ENCODE measurements around the gene STING1.
"Not testable (repeated sequence)": the region's sequence is repeated elsewhere in the genome, so short reads cannot be mapped to it uniquely, and the experiment has no call there.

STING1 gene

GRCh38 chr5:139495638-139496435 lies 13.3 kb upstream of the STING1 start:
- H3K4me3 ChIP-seq (ENCODE audit: low read length) = no peak overlapping the region
- no peak overlapping the region for H3K9ac ChIP-seq (ENCODE audit: low read depth, low read length)

GRCh38 chr5:139494832-139495231 lies 12.3 kb upstream of the STING1 start:
- H3K27me3 ChIP-seq (ENCODE audit: insufficient read depth, low read length) = no peaks in the 10 kb centered on the region
- no peaks in the 10 kb centered on the region for H3K9me3 ChIP-seq (ENCODE audit: insufficient read depth, low read depth, low read length)
- no peak overlapping the region for H3K27ac ChIP-seq (ENCODE audit: low read depth, low read length)
- H3K4me3 ChIP-seq (ENCODE audit: low read length) = no peak overlapping the region
- no peaks in the 10 kb centered on the region for H3K36me3 ChIP-seq (ENCODE audit: insufficient read depth, low read length)
- H3K4me1 ChIP-seq (ENCODE audit: insufficient read depth, low read length) = no peaks in the 10 kb centered on the region
- no peak overlapping the region for H3K9ac ChIP-seq (ENCODE audit: low read depth, low read length)

More at GRCh38 chr5:139495638-139496435, 13.3 kb upstream of the STING1 start:
- no peaks in the 10 kb centered on the region for H3K36me3 ChIP-seq (ENCODE audit: insufficient read depth, low read length)
- no peaks in the 10 kb centered on the region for H3K4me1 ChIP-seq (ENCODE audit: insufficient read depth, low read length)
- H3K27ac ChIP-seq (ENCODE audit: low read depth, low read length) = no peak overlapping the region
- no peaks in the 10 kb centered on the region for H3K9me3 ChIP-seq (ENCODE audit: insufficient read depth, low read depth, low read length)
- H3K27me3 ChIP-seq (ENCODE audit: insufficient read depth, low read length) = no peaks in the 10 kb centered on the region
- WGBS = 100% methylated on average over 2 of the region's 3 CpGs

GRCh38 chr5:139494256-139494655 lies 11.7 kb upstream of the STING1 start:
- Histone ChIP-seq H3K27ac (ENCODE audit: low read depth, low read length) (no peak overlapping the region), H3K27me3 (ENCODE audit: insufficient read depth, low read length) (no peaks in the 10 kb centered on the region), H3K9ac (ENCODE audit: low read depth, low read length) (no peak overlapping the region), H3K4me3 (ENCODE audit: low read length) (no peak overlapping the region), H3K36me3 (ENCODE audit: insufficient read depth, low read length) (no peaks in the 10 kb centered on the region), H3K9me3 (ENCODE audit: insufficient read depth, low read depth, low read length) (no peaks in the 10 kb centered on the region), H3K4me1 (ENCODE audit: insufficient read depth, low read length) (no peaks in the 10 kb centered on the region)
- 97% methylated on average over 2 of the region's 3 CpGs for WGBS

GRCh38 chr5:139492700-139493192 lies 10.2 kb upstream of the STING1 start:
- H3K9me3 ChIP-seq (ENCODE audit: insufficient read depth, low read depth, low read length) = no peaks in the 10 kb centered on the region
- H3K9ac ChIP-seq (ENCODE audit: low read depth, low read length) = no peak overlapping the region
- no peaks in the 10 kb centered on the region for H3K36me3 ChIP-seq (ENCODE audit: insufficient read depth, low read length)
- no peak overlapping the region for H3K4me3 ChIP-seq (ENCODE audit: low read length)
- H3K27me3 ChIP-seq (ENCODE audit: insufficient read depth, low read length) = no peaks in the 10 kb centered on the region
- WGBS = 90% methylated on average over 6 of the region's 6 CpGs
- no peak overlapping the region for H3K27ac ChIP-seq (ENCODE audit: low read depth, low read length)
- H3K4me1 ChIP-seq (ENCODE audit: insufficient read depth, low read length) = no peaks in the 10 kb centered on the region

- H3K4me1 ChIP-seq (ENCODE audit: insufficient read depth, low read length) = peaks cover 10% of the 10 kb centered on the region
- H3K36me3 ChIP-seq (ENCODE audit: insufficient read depth, low read length) = no peaks in the 10 kb centered on the region
- 91% methylated on average over 3 of the region's 3 CpGs for WGBS
- no peak overlapping the region for H3K9ac ChIP-seq (ENCODE audit: low read depth, low read length)
- no peak overlapping the region for H3K4me3 ChIP-seq (ENCODE audit: low read length)
- H3K27me3 ChIP-seq (ENCODE audit: insufficient read depth, low read length) = no peaks in the 10 kb centered on the region
- no peak overlapping the region for H3K27ac ChIP-seq (ENCODE audit: low read depth, low read length)
- no peaks in the 10 kb centered on the region for H3K9me3 ChIP-seq (ENCODE audit: insufficient read depth, low read depth, low read length)
These were observed 5.7 kb upstream of the STING1 start for GRCh38 chr5:139488260-139488659.

GRCh38 chr5:139486201-139486600 lies 3.6 kb upstream of the STING1 start:
- WGBS = 61% methylated on average over 7 of the region's 7 CpGs
- Histone ChIP-seq H3K27ac (ENCODE audit: low read depth, low read length) (no peak overlapping the region), H3K36me3 (ENCODE audit: insufficient read depth, low read length) (no peaks in the 10 kb centered on the region), H3K4me1 (ENCODE audit: insufficient read depth, low read length) (peaks cover 10% of the 10 kb centered on the region), H3K4me3 (ENCODE audit: low read length) (no peak overlapping the region), H3K27me3 (ENCODE audit: insufficient read depth, low read length) (no peaks in the 10 kb centered on the region), H3K9me3 (ENCODE audit: insufficient read depth, low read depth, low read length) (no peaks in the 10 kb centered on the region), H3K9ac (ENCODE audit: low read depth, low read length) (no peak overlapping the region)

GRCh38 chr5:139482890-139483208 lies 291 bp upstream of the STING1 start:
- WGBS = 93% methylated on average over 6 of the region's 6 CpGs
- H3K27me3 ChIP-seq (ENCODE audit: insufficient read depth, low read length); H3K27ac ChIP-seq (ENCODE audit: low read depth, low read length); H3K9ac ChIP-seq (ENCODE audit: low read depth, low read length); H3K4me3 ChIP-seq (ENCODE audit: low read length); H3K9me3 ChIP-seq (ENCODE audit: insufficient read depth, low read depth, low read length); H3K4me1 ChIP-seq (ENCODE audit: insufficient read depth, low read length); H3K36me3 ChIP-seq (ENCODE audit: insufficient read depth, low read length): not testable (repeated sequence)

- Histone ChIP-seq H3K9ac (ENCODE audit: low read depth, low read length) (no peak overlapping the region), H3K27ac (ENCODE audit: low read depth, low read length) (no peak overlapping the region)
These were observed 943 bp downstream of the STING1 start for GRCh38 chr5:139481580-139482049.

GRCh38 chr5:139481122-139481533 lies 1.4 kb downstream of the STING1 start:
- no peaks in the 10 kb centered on the region for H3K36me3 ChIP-seq (ENCODE audit: insufficient read depth, low read length)
- peaks cover 3% of the 10 kb centered on the region for H3K4me1 ChIP-seq (ENCODE audit: insufficient read depth, low read length)
- H3K27ac ChIP-seq (ENCODE audit: low read depth, low read length) = no peak overlapping the region
- no peaks in the 10 kb centered on the region for H3K9me3 ChIP-seq (ENCODE audit: insufficient read depth, low read depth, low read length)
- H3K9ac ChIP-seq (ENCODE audit: low read depth, low read length) = no peak overlapping the region
- 90% methylated on average over 12 of the region's 12 CpGs for WGBS
- no peak overlapping the region for H3K4me3 ChIP-seq (ENCODE audit: low read length)
- no peaks in the 10 kb centered on the region for H3K27me3 ChIP-seq (ENCODE audit: insufficient read depth, low read length)

More at GRCh38 chr5:139481580-139482049, 943 bp downstream of the STING1 start:
- no peaks in the 10 kb centered on the region for H3K27me3 ChIP-seq (ENCODE audit: insufficient read depth, low read length)
- H3K4me1 ChIP-seq (ENCODE audit: insufficient read depth, low read length) = peaks cover 8% of the 10 kb centered on the region
- no peaks in the 10 kb centered on the region for H3K36me3 ChIP-seq (ENCODE audit: insufficient read depth, low read length)
- no peaks in the 10 kb centered on the region for H3K9me3 ChIP-seq (ENCODE audit: insufficient read depth, low read depth, low read length)
- 95% methylated on average over 5 of the region's 5 CpGs for WGBS
- no peak overlapping the region for H3K4me3 ChIP-seq (ENCODE audit: low read length)

- not testable (repeated sequence) for H3K4me1 ChIP-seq (ENCODE audit: insufficient read depth, low read length); H3K36me3 ChIP-seq (ENCODE audit: insufficient read depth, low read length); H3K9me3 ChIP-seq (ENCODE audit: insufficient read depth, low read depth, low read length); H3K27me3 ChIP-seq (ENCODE audit: insufficient read depth, low read length); H3K4me3 ChIP-seq (ENCODE audit: low read length); H3K27ac ChIP-seq (ENCODE audit: low read depth, low read length); H3K9ac ChIP-seq (ENCODE audit: low read depth, low read length)
- 88% methylated on average over 4 of the region's 4 CpGs for WGBS
These were observed 2.8 kb downstream of the STING1 start for GRCh38 chr5:139479729-139480128.

GRCh38 chr5:139478657-139479423 lies 3.7 kb downstream of the STING1 start:
- H3K27ac ChIP-seq (ENCODE audit: low read depth, low read length); H3K36me3 ChIP-seq (ENCODE audit: insufficient read depth, low read length); H3K4me3 ChIP-seq (ENCODE audit: low read length); H3K9ac ChIP-seq (ENCODE audit: low read depth, low read length); H3K27me3 ChIP-seq (ENCODE audit: insufficient read depth, low read length); H3K4me1 ChIP-seq (ENCODE audit: insufficient read depth, low read length); H3K9me3 ChIP-seq (ENCODE audit: insufficient read depth, low read depth, low read length): not testable (repeated sequence)
- WGBS = 83% methylated on average over 9 of the region's 9 CpGs

Measured in HUES64 (cell line).